ENCODE results near the gene MAGOH.
"Not testable (repeated sequence)": the region's sequence is repeated elsewhere in the genome, so short reads cannot be mapped to it uniquely, and the experiment has no call there.

DNA sequence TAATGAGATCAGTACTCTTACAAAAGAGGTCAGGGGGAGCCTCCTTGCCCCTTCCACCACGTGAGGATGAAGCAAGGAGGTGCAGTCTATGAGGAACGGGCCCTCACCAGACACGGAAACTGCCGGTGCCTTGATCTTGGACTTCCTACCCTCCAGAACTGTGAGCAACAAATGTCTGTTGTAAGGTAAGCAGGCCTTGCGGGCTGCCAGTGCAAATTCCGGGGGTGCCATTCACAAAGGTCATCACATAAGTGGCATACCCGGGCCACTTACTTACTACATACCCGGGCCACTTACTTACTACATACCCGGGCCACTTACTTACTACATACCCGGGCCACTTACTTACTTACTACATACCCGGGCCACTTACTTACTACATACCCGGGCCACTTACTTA, 44.8 kb upstream of the MAGOH start:
- not testable (repeated sequence) for TF ChIP-seq CTCF (IDR thresholded peaks at IDR 0.05; ENCODE audit: insufficient read depth, low read depth, low read length); EZH2 (IDR thresholded peaks at IDR 0.05; ENCODE audit: insufficient read depth, low read length)

Data from astrocyte (in vitro differentiated cells and primary cell).